HTERT RPE-1 (cell line): Measurements from ENCODE around the gene KHNYN.

Source experiments
- in situ Hi-C: fragments of 300-500 bp; cut with MboI; formaldehyde crosslinking; loops from 4 replicates; pipeline ENCODE4 v1.14.3; 2020; ENCODE audit warnings: low sequenced_read_pairs

KHNYN gene

DNA sequence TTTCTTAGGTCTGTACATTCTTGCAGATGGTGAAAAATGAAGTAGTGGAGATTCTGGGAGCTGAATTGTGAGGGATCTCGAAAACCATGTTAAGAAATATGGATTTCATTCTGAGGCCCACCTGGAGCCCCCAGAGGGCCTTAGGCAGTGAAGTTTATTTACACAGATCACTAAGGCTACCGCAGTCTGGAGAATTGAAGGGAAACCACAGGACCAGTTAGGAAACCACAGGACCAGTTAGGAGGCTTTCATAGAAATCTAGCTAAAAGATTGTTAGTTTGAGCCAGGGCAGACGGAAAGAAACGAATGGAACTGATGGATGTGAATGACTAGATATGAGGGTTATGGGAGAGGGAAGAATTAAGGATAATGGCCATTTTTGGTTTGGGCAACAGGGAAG lies 7.5 kb upstream of the KHNYN start:
- in situ Hi-C loops, result no loop called here

DNA sequence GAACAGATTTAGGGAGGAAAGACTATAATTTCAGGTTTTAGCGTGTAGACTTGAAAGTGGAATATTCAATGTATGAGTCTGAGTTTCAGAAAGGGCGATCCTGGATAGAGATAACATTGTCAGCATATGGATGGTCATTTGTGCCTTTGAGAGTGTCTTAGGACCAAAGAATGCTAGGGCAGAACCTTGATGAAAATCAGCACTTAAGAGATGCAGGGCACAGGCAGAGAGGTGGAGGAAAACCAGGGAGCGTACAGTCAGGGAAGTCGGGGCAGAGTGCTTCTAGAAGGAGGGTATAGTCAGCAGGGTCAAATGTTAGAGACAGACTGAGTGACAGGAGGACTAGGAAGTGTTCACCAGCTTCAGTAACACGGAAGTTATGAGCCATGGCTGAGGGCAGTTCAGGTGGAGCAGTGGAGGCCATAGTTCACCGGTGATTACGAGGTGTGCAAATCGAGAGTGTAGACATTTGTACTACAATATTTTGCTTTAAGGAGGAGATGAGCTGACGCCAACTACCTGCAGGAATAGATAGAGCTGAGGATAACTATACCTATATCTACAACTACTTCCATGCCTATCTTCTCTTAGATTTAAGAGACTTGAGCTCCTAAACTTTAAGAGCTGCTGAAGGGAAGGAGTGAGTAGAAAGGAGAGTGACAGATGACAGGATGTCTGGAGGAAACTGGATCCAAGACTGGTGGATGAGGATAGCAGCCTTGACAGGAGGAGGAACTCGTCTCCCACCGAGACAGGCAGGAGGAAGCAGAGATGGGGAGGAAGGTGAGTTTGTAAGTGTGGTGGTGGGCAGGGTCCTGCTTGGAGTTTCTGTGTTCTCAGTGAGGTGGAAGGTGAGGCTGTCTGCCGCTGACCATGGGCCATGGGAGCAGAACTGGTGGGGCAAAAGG lies 6.8 kb upstream of the KHNYN start:
- in situ Hi-C loops, result no loop called here

DNA sequence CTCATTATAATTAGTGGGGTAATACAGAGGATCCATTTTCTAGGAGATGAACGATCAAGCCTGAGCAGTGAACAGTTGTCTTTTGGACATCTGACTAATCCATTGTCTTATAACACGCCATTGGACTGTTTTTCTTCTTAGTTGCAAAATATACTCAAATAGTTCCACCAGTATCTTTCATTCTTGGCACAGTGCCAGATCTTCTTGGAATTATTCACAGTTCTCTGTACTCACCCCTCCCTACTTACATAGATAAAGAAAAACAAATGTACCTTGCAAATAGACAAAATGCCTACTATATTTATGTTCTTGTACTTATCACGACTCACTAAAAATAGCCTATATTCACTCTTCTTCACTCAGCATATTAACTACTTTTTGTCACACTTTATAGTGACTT lies 4.0 kb upstream of the KHNYN start:
- in situ Hi-C loops, result no loop called here

DNA sequence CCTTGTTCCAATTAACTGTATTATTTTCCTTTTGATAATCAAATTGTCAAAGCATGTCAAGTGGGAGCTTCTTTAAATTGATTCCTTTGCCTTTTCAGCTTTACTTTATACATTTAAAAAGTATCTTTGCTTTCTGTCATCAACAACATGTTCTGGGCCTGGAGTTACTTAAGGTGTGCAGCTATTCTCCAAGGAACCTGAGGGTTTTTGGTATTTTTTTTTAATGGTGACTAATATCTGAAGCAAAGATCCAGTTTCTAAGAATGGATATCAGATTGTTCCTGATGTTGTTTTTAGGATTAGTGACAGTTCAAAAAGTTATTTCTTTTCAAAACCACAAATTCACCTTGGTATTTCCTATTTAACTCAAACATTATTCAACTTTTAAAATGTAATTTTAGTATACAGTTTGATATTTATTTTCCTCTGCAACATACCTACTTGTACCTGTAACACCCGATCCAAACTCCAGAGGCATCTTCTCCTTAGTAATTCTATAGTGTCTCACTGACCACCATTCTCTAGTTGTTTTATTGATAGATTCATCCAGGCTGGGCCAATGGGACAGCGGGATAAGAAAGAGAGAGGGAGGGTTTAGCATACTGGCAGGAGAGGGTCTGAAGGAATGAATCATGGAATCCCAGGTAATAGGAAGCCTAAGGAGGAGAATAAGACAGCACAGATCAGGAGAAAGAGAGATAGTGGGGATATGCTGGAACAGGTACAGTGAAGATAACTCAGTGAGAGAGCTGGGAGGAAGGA lies 3.4 kb upstream of the KHNYN start:
- in situ Hi-C loops, result no loop called here

DNA sequence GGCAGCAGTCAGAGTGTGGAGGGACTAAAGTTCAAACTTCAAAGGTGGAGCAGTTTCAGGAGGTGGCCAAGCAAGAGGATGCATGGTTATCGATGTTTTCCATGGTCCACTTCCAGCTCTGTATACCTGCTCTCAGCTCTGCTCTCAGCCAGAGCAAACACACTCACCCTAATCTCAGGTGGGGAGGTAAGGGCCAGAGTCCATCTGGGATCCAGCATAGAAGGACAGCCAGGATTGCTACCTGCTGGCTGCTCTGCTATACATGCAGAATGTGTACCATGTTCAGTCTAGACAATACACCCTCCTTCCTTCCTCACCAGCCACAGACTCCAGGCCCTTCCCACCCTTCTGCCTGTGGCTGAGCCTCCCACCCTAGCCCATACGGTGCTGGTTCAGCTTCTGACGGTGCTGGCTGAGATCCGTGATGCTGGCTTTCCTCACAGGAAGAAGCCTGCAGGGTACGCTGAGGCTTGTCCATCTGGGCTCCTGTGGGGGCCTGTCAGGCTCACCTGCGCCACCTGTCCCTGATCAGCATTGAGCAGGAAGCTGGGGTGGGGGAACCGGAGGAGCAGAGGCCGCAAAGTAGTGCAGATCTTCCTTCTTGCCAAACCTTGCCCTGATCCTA lies 2.7 kb upstream of the KHNYN start:
- in situ Hi-C loops, result no loop called here

DNA sequence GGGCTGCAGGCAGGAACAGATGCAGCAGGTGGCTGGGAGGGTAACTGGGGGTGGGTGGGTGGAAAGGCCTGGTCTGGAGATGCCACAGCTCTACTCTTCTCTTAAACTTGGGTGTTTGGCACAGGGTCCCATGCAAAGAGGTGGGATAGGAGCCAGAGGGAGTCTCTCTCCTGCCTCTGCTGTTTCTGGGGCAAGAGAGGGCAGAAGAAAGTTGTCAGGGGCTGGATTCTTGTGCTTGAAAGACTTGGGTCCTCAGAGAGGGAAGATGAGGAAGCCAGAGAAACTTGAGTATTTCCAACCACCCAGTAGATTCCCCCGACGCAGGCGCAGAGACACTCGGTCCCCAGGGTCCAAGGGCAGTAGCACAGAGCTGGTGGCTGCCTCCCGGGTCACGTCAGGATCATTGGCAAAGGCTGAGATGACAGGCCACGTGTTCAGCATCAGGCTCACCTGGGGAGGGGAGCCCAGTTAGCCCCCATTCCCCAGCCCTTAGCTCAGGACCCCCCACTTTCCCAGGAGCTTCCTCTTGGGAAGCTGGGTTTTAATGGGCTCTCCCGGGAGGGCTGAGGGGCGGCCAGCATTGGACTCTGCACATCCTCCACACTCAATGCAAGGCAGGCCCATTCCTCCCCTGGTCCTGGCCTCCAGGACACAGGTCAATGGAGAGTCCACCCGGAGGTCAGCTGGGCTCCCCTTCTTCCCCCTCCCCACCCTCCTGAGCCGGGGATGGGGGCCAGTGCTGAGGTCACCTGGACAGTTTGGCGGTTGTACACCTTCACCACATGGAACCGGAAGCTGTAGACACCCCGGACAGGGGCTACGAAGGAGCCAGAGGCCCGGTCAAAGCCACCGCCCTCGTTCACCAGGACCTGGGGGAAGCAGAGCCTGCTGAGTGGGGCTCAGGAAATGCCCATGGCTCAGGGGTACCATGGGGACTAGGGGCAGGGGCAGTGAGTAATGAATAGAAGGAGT lies 1.9 kb upstream of the KHNYN start:
- in situ Hi-C loops, result no loop called here

DNA sequence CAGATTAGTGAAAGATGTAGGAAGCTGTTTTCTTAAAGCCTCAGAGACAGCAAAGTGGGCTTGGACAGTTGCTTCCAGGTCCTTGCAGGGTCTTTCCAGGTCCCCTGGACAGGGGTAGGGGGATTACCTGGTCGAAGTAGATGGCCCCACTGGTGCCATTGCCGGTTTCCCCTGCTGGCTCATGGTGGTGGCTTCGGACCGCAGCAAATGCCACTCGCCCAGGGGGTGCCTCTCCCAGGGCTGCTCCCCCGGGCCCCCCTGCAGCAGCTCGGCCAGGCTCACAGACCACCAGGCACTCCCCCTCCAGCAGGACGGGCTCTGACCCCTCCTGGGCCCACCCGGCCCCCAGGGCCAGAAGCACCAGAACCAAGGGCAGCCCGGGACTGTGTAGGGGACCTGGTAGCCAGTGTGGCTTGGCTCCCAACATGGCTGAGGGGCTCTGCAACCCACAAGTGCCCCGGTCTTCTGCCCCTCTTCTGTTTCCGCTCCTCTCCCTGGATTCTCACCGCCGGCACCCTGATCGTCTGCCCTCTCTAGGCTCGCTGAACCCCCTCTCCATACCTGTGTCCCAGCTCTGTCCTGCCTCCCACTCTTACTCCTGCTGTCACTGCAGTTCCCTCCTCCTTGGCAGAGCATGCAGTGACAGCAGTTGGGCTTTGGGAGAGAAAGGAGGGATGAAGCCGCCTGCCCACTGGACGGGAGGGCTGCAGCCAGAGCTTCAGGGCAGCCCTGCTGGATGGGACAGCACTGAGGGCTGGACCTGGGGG lies 943 bp upstream of the KHNYN start:
- in situ Hi-C loops, result no loop called here

DNA sequence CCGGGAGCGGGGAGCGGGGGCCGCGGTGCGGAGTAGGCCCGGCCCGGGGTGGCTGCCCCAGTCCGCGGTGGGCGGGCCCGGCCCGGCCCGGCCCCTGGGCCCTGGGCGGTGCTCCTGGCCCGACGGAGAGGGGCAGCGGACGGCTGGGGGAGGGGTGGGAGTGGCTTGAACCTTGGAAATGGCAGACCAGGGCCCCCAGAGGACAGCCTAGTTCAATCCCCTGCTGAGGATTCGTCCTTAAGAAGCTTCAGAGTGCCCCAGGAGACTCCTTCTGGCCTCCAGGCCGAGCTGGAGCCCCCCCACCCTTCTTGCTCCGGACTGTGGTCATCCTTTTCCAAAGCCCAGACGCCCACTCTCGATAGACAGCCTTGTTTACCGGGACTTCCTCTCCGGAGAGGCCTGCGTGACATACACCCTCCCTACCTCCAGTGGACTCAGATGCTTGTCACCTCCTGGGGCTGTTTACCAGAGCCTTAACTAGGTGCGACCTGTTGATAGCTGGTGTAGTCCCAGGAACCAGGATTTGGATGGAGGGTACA lies 458 bp downstream of the KHNYN start:
- in situ Hi-C loops, result no loop called here

DNA sequence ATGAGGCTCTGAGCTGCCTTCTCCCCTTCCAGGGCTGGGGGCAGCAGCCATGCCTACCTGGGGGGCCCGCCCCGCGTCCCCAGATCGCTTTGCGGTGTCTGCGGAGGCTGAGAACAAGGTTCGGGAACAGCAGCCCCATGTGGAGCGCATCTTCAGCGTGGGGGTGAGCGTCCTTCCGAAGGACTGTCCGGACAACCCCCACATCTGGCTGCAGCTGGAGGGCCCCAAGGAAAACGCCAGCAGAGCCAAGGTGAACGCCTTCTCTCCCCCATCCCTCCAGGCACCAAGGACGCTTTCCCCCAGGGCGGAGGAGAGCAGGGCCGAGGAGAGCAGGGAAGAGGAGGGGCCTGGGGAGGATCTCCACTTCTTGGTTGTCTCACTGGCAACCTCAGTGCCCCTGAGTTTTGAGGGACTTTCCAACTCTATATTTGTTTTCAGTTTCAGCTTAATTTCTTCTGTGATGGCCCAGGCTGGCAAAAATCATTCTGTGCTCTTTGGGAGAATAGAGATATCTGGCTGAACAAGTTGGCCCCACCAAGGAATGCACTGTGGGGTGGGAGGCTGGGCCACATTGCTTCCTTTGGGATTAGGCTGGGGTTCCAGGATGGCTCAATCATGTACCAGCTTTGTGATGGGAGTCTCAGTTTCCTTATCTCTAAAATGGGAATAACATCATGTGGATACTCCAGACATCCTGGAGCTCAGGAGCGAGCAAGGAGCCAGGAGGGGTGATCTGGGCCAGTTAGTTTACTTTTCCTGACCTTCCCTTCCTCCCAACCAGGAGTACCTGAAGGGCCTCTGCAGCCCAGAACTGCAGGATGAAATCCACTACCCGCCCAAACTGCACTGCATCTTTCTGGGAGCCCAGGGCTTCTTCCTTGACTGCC lies 1.2 kb downstream of the KHNYN start:
- in situ Hi-C loops, result no loop called here

DNA sequence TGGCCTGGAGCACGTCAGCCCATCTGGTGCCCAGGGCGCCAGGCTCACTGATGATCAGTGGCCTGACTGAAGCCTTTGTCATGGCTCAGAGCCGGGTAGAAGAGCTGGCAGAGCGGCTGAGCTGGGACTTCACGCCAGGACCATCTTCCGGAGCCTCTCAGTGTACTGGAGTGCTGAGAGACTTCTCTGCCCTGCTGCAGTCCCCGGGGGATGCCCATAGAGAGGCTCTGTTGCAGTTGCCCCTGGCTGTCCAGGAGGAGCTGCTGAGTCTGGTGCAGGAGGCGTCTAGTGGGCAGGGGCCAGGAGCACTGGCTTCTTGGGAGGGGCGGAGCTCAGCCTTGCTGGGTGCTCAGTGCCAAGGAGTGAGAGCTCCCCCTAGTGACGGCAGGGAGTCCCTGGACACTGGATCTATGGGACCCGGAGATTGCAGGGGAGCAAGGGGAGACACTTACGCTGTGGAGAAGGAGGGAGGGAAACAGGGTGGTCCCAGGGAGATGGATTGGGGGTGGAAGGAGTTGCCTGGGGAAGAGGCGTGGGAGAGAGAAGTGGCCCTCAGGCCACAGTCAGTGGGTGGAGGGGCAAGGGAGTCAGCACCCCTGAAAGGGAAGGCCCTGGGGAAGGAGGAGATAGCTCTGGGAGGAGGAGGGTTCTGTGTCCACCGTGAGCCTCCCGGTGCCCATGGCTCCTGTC lies 2.0 kb downstream of the KHNYN start:
- in situ Hi-C loops, result no loop called here

DNA sequence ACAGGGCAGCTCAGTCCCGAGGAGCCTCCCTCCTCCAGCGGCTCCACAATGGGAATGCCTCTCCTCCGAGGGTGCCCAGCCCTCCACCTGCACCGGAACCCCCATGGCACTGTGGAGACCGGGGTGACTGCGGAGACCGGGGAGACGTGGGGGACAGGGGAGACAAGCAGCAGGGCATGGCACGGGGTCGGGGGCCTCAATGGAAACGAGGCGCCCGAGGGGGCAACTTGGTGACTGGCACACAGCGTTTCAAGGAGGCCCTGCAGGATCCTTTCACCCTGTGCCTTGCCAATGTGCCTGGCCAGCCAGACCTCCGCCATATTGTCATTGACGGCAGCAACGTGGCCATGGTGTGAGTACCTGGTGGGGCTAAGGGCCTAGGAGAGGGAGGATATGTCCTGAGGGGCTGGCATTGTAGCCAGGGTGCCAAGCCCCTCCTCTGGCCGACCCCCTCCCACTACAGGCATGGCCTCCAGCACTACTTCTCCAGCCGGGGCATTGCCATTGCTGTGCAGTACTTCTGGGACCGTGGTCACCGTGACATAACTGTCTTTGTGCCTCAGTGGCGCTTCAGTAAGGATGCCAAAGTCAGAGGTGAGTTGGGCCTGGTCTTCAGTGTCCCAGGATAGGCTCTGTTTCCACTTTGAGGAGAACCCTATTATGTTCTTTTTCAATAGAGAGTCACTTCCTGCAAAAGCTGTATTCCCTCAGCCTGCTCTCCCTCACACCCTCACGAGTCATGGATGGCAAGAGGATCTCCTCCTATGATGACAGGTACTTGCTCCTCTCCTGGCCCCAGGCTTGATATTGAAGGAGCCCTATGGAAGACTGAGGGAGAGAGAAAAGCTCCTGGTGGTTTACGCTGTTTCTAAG lies 2.7 kb downstream of the KHNYN start:
- in situ Hi-C loops, result no loop called here

DNA sequence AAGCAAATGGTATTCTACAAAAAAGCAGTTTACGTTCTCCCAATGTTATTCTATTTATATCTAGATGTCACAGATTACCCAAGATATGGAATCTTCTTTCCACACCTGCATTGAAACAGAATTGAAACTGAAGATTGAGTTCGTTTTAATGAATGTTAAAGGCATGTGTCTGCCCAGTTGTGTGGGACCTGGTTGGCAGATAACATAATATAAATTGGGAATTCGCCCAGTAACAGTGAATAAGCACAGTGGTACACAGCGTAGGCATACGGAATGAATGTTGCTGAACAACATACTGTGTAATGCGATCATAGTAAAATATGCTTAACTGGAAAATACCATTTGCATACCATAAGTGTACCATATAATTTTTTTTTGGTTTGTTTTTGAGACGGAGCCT lies 4.3 kb downstream of the KHNYN start:
- in situ Hi-C loops, result no loop called here

DNA sequence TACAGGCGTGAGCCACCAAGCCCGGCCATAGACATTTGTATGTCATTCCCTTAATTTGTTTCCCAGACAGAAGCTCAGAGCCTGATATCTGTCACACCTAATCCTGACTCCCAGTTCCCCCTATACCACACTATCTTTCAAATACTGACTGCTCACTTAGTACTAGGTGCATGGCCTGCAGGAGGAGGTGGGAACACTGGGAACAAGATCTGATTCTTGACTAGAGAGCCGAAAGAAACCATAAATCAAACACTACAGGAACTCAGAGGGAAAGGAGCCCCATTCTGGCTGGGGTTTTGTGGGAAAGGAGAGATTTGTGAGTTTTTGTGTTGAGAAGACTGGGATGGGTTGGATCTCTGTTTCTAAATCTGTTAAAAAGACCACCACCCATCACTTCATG lies 4.9 kb downstream of the KHNYN start:
- in situ Hi-C loops, result no loop called here

DNA sequence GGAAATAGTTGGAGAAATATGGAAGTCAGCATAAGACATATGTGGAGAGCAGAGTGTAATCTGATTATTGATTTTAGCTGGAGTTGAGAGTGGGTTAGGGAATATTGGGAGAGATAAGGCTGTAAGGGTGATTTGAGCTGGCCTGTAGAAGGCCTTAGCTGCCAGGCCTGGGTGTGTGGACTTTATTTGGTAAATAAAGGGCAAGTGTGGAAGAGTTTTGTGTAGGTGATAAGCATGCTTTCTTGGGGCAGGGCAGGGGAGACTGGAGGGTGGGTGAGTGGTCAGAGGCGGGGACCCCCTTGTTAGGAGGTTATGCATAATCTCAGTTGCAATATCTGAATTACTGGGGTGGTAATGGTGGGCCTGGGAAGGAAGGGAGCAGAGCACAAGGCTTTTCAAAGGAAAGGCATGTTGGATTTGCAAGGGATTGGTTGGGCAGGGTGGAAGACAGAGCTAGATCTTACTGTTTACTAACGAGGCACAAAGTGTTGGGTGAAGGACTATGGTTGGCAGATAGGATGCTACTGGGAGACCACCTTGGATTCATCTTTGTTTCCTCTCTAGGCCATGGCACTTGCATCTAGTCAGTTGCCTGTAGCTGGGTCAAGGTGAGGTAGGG lies 5.5 kb downstream of the KHNYN start:
- in situ Hi-C loops, result no loop called here

DNA sequence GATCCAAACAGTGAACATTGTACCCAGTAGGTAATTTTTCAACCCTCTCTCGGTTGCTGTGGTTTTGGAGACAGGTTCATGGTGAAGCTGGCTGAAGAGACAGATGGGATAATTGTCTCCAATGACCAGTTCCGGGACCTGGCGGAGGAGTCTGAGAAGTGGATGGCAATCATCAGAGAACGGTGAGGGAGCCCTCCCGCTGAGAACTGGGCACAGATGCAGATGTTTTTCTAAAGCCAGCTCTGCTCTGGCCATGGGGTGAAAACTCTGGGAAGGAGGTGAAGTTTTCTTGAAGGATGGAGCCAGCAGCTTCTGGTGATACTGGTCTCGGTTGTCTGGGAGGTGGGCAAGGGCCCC lies 6.2 kb downstream of the KHNYN start:
- in situ Hi-C loops, result no loop called here

DNA sequence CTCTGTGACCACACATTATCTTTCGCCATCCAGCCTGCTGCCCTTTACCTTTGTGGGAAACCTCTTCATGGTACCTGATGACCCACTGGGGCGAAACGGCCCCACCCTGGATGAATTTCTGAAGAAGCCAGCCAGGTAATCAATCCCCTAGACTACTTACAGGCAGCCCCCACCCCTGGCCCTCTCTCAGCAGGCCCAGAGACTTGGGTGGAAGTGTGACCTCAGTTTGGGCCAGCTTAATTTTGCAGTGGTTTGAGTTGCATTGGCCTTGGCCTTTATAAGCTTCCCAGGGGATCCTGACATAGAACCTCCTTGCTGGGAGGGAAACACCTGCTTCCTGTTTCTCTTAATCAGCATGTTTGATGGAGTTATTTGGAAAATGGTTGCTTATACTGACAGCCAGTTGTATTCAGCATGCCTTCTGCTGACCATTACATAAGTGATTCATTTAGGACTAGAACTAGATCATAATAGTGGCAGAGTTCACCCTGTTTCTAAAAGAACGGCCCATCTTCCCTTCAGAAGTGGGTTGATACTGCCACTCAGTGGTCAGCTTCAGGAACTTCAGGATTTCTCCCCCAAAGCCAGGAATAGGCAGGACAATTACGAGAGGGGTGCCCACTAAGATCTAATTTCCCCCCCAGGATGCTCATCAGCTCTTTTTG lies 6.7 kb downstream of the KHNYN start:
- in situ Hi-C loops, result no loop called here
